Bronchial epithelial cell (primary cell): Measurements from ENCODE around the gene KDSR. TPM values are rescaled to one million over a fixed set of nuclear protein-coding genes. Genes with fewer than 3 reads are reported as not detected.

Experiments used
- DNase-seq: peaks from one replicate; pipeline ENCODE4 v3.0.0-alpha.2; 2010; ENCODE audit warnings: low read depth
- FAIRE-seq: peaks from 2 replicates; lab custom pipeline; 2011; peaks lifted over from hg19 to GRCh38; lab: Jason Lieb, UNC
- H3K27me3 ChIP-seq: 2 replicates; pipeline ENCODE4 v1.5.1; 2011; ENCODE audit warnings: low read length; ENCODE audit not compliant: control insufficient read depth, insufficient read depth
- H3K36me3 ChIP-seq: 2 replicates; pipeline ENCODE4 v1.5.1; 2011; ENCODE audit warnings: low read length; ENCODE audit not compliant: control insufficient read depth, insufficient read depth
- H3K4me3 ChIP-seq: 2 replicates; pipeline ENCODE4 v1.5.1; 2011; ENCODE audit warnings: mild to moderate bottlenecking, low read depth, low read length, control low read depth
- CTCF ChIP-seq: IDR thresholded peaks from 2 replicates; pipeline ENCODE4 v1.5.1; 2011; ENCODE audit warnings: mild to moderate bottlenecking, moderate library complexity, low read length, control low read depth, inconsistent platforms; ENCODE audit not compliant: insufficient read depth, severe bottlenecking
- total RNA-seq: library from RNA; depleted of rRNA; stranded (reverse); fragments of >200 nt; gene quantifications from 2 replicates; pipeline ENCODE4 v1.2.1, GENCODE V29; 2014

Gene KDSR
- total RNA-seq, 1 donor from 2014 or later = 40.5 TPM

GRCh38 chr18:63326011-63326410 is 41.0 kb downstream of the KDSR start:
- no peak for FAIRE-seq
- Histone ChIP-seq H3K27me3 (no peaks in the 10 kb centered on the region), H3K36me3 (peaks cover 1% of the 10 kb centered on the region), H3K4me3 (no peak overlapping the region)
- no peak for TF ChIP-seq CTCF
- no peak for DNase-seq

- peaks cover 1% of the 10 kb centered on the region for H3K36me3 ChIP-seq
- TF ChIP-seq CTCF = no peak
- FAIRE-seq (no peak), DNase-seq (no peak)
- no peaks in the 10 kb centered on the region for H3K27me3 ChIP-seq
- no peak overlapping the region for H3K4me3 ChIP-seq
These were observed 41.8 kb downstream of the KDSR start for GRCh38 chr18:63325086-63325686.

- FAIRE-seq (peak; percentile 43), DNase-seq (peak; percentile 58)
- Histone ChIP-seq H3K27me3 (peaks cover 1% of the 10 kb centered on the region), H3K4me3 (no peak overlapping the region), H3K36me3 (no peaks in the 10 kb centered on the region)
- TF ChIP-seq CTCF = peak; percentile 64
These were observed 43.9 kb downstream of the KDSR start for GRCh38 chr18:63322908-63323634.

GRCh38 chr18:63322206-63322605 is 44.8 kb downstream of the KDSR start:
- FAIRE-seq (no peak), DNase-seq (no peak)
- Histone ChIP-seq H3K4me3 (no peak overlapping the region), H3K27me3 (peaks cover 1% of the 10 kb centered on the region), H3K36me3 (no peaks in the 10 kb centered on the region)
- TF ChIP-seq CTCF = no peak

GRCh38 chr18:63321291-63321690 is 45.7 kb downstream of the KDSR start:
- no peak for FAIRE-seq

More at GRCh38 chr18:63321291-63321690, 45.7 kb downstream of the KDSR start:
- peaks cover 1% of the 10 kb centered on the region for H3K27me3 ChIP-seq
- DNase-seq = no peak
- no peak for TF ChIP-seq CTCF
- no peak overlapping the region for H3K4me3 ChIP-seq
- H3K36me3 ChIP-seq = no peaks in the 10 kb centered on the region
